HPDE6-E6E7 (cell line): ENCODE results near the gene R3HDML.

Experiments
- DNase-seq: peaks from one replicate; pipeline ENCODE4 v3.0.0; 2011; ENCODE audit warnings: missing footprints; ENCODE audit errors: extremely low spot score

The R3HDML gene

GRCh38 chr20:44400671-44400969 lies 63.8 kb downstream of the R3HDML start:
- DNase-seq: no peak
